GM03348 (cell line): ENCODE measurements around the gene ADIPOR2.

Experiments
- DNase-seq: peaks from one replicate; pipeline ENCODE4 v3.0.0; 2012; ENCODE audit warnings: low spot score

The ADIPOR2 gene

DNA sequence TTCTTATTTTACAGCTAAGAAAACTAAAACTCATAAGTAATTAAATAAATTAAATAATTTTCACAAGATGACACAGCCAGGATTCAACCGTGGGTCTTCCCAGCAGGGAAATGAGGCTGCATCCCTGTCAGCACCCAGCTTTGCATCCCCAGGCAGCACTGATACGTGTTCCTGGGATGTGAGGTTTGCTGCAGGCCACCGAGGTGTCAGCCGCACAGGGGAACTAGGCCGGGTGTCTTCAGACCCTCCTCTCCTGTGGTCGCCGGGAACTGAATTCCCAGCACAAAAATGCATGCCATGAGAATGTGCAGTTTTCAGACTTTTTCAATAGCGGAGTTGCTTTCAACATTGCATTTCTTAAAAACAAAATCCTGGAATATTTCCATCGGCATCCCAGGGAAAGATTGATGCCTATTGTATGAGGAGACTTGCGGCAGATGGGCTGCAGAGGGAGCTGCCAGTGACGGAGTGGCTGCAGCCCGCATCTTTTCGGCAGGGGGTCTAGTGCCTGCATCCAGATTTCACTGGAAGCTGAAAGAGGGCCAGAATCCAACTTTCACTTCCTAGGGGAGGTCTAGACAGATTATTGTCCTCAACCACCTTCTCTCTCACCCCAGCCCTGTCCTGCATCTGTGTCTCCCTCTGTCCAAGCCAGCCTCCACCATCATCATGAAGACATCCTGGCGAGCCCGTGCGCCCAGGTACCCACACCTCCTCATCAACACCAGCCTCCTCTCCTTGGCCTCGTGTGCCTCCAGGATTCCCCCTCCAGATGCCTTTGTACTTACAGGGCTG, 142.1 kb downstream of the ADIPOR2 start:
- DNase-seq: no peak

- no peak for DNase-seq
Measured at GRCh38 chr12:1833596-1834028, 142.7 kb downstream of the ADIPOR2 start.

- DNase-seq: no peak
Measured at GRCh38 chr12:1834186-1834925, 143.5 kb downstream of the ADIPOR2 start.

DNA sequence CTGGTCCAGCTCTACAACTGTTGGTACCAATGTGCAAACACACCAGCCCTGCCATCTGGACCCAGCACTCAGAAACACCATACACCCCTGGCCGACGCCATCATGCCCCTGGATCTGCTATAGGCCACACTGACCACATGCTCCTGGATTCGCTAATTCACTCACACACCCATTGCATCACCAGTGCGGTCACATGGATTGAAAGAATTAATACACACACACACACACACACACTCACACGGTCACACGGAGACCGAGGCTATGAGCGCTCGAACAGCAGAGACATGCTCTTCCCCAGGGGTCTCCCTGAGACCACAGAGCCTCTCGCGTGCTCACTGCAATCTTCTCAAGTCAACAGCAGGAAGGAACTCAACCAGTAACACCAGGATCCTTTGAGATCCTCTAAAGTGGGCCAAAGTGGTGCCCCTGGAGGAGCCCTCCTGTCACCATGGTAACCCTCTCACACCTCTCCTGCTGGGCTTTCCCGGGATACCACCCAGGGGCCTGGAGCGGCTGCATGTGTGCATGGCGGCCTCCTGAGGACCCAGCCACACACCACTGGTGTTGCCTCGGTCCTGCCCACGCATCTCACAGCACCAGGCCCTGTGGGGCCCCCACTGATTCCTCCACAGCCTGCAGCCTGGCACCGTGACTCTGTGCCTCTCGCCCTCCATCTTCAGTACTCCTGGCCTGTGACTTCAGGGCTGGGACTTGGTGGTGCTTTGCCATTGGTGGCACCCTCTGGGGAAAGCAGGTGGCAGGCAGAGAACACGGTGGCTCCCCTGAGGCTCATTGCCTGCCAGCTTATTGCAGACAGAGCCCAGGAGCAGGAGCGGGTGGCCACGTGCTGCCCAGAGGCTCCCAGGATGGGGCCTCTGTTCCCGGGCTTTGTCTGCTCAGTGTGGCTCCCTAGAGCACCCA, 144.6 kb downstream of the ADIPOR2 start:
- DNase-seq: no peak

- DNase-seq: no peak
Measured at GRCh38 chr12:1836241-1836803, 145.5 kb downstream of the ADIPOR2 start.

- no peak for DNase-seq
Measured at GRCh38 chr12:1836854-1837421, 146.1 kb downstream of the ADIPOR2 start.

DNA sequence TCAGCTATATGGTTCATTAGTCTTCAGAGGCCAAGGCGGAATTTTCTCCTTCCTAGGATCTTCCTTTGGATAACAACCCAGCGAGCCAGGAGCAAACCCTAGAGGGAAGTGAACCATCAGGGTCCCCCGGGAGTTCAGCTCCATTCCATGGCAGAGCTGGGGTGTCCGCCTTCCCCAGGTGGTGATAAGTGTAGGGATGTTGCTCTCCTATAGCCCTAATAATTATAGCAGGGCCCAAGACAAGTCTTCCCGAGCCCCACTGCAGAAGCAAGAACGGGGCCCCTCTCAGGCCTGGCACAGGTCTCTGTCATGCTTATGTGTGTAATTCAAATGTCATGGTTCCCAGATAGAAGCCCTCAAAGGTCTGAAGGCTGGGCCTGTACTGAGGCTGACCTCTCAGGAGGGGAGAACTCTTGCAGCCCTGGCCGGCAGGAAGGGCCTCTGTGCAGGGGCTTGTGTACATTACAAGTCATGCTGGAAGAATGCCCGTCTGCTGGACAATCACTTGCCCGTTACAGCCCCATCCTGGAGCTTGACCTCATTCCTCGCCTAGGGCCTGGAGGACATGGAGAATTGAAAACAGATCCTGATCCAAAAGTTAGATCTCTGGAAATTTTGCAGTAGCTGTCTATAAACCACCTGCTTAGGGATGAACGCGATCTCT, 146.8 kb downstream of the ADIPOR2 start:
- no peak for DNase-seq
